ENCODE measurements around the gene SKP1. TPM values are rescaled to one million over a fixed set of nuclear protein-coding genes. Genes with fewer than 3 reads are reported as not detected.

SKP1 gene
- total RNA-seq, 1 donor = 349 TPM

- no peak for TF ChIP-seq CTCF (IDR thresholded peaks at IDR 0.05; ENCODE audit: insufficient read depth, low read length)
- H3K4me3 ChIP-seq (ENCODE audit: low read depth, low read length) = no peak overlapping the region
- peak; percentile 25 for DNase-seq (ENCODE audit: low read depth)
Observed at GRCh38 chr5:134209477-134210245, 32.9 kb upstream of the SKP1 start.

DNA sequence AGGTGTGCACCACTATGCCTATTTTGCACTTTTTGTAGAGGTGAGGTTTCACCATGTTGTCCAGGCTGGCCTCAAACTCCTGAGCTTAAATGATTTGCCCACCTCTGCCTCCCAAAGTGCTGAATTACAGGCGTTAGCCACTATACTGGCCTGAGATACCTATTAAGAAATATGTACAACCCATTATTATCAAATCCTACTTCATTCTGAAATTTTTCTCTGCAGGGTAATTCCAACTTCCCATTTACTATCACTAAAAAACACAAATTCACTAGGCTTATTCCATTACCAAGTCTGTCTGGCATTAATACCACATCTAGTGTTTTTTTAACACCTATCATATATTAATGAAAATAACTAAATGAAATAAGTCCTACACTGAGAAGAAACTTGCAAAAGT is 30.9 kb upstream of the SKP1 start:
- DNase-seq (ENCODE audit: low read depth) = no peak
- TF ChIP-seq CTCF (IDR thresholded peaks at IDR 0.05; ENCODE audit: insufficient read depth, low read length) = no peak
- no peak overlapping the region for H3K4me3 ChIP-seq (ENCODE audit: low read depth, low read length)

GRCh38 chr5:134206627-134207160 is 29.9 kb upstream of the SKP1 start:
- DNase-seq (ENCODE audit: low read depth) = no peak
- no peak overlapping the region for H3K4me3 ChIP-seq (ENCODE audit: low read depth, low read length)
- no peak for TF ChIP-seq CTCF (IDR thresholded peaks at IDR 0.05; ENCODE audit: insufficient read depth, low read length)

- TF ChIP-seq CTCF (IDR thresholded peaks at IDR 0.05; ENCODE audit: insufficient read depth, low read length) = no peak
- H3K4me3 ChIP-seq (ENCODE audit: low read depth, low read length) = no peak overlapping the region
- DNase-seq (ENCODE audit: low read depth) = no peak
Observed at GRCh38 chr5:134204575-134204974, 27.8 kb upstream of the SKP1 start.

DNA sequence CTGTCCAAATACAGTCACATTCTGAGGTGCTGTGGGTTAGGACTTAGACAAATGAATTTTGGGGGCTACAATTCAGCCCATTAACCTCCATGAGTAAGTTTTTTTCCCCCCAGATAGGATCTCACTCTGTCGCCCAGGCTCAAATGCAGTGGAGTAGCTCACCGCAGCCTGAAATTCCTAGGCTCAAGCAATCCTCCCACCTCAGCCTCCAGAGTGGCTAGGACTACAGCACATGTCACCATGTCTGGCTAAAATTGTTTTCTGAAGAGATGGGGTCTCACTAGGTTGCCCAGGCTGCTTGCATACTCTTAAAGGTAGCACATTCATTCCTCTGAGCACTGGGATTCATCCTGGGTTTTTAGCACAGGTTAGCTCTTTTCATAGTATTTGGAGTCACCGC is 26.9 kb upstream of the SKP1 start:
- no peak for TF ChIP-seq CTCF (IDR thresholded peaks at IDR 0.05; ENCODE audit: insufficient read depth, low read length)
- DNase-seq (ENCODE audit: low read depth) = no peak
- H3K4me3 ChIP-seq (ENCODE audit: low read depth, low read length) = no peak overlapping the region

GRCh38 chr5:134195666-134196065 is 18.9 kb upstream of the SKP1 start:
- no peak overlapping the region for H3K4me3 ChIP-seq (ENCODE audit: low read depth, low read length)
- no peak for DNase-seq (ENCODE audit: low read depth)
- no peak for TF ChIP-seq CTCF (IDR thresholded peaks at IDR 0.05; ENCODE audit: insufficient read depth, low read length)

Measured in fibroblast of the aortic adventitia (primary cell).